H1 (cell line): Measurements from ENCODE around the gene TTC36. TPM values are rescaled to one million over a fixed set of nuclear protein-coding genes. Genes with fewer than 3 reads are reported as not detected.

Experiments
- CTCF ChIA-PET: fragments of 300-600 bp; sonication (Branson Sonifier 250); formaldehyde crosslinking; loops from one replicate; lab custom pipeline; 2021; ENCODE audit not compliant: partially characterized antibody; lab: Charles Lee
- POLR2A ChIA-PET: fragments of 300-600 bp; sonication (Branson Sonifier 250); formaldehyde crosslinking; loops from one replicate; lab custom pipeline; 2021; ENCODE audit warnings: inconsistent platforms; ENCODE audit not compliant: partially characterized antibody; lab: Charles Lee
- DNase-seq, 2 experiments: peaks; one replicate each; pipeline versions ENCODE4 v3.0.0 to v3.0.0-alpha.2; 2010 to 2022; ENCODE audit warnings: low spot score in 2 of 2, low read depth in 1 of 2, mixed read lengths in 1 of 2
- FAIRE-seq: peaks from 2 replicates; lab custom pipeline; 2011; peaks lifted over from hg19 to GRCh38; lab: Jason Lieb, UNC
- H2AFZ ChIP-seq: 2 replicates; pipeline ENCODE4 v1.8.1; 2012; ENCODE audit warnings: low read length, inconsistent platforms
- H2AK5ac ChIP-seq: 2 replicates; pipeline ENCODE4 v1.6.1; 2013; ENCODE audit warnings: low read depth, low read length
- H2BK120ac ChIP-seq: replicated peaks from 2 replicates; pipeline ENCODE3; 2013; ENCODE audit warnings: low read depth, low read length, inconsistent platforms
- H2BK12ac ChIP-seq: 2 replicates; pipeline ENCODE4 v1.6.1; 2013; ENCODE audit warnings: low read depth, low read length
- H2BK15ac ChIP-seq: 2 replicates; pipeline ENCODE4 v1.6.1; 2013; ENCODE audit warnings: low read length
- H2BK20ac ChIP-seq: 2 replicates; pipeline ENCODE4 v1.6.1; 2013; ENCODE audit warnings: low read length
- H2BK5ac ChIP-seq: 2 replicates; pipeline ENCODE4 v1.6.1; 2013; ENCODE audit warnings: low read depth, low read length
- H3K14ac ChIP-seq: 2 replicates; pipeline ENCODE4 v1.6.1; 2013; ENCODE audit warnings: inconsistent platforms; ENCODE audit not compliant: insufficient read length
- H3K18ac ChIP-seq: 2 replicates; pipeline ENCODE4 v1.6.1; 2013; ENCODE audit warnings: low read length; ENCODE audit errors: extremely low read depth
- H3K23ac ChIP-seq: 2 replicates; pipeline ENCODE4 v1.6.1; 2013; ENCODE audit warnings: inconsistent platforms; ENCODE audit not compliant: insufficient read length
- H3K23me2 ChIP-seq: 2 replicates; pipeline ENCODE4 v1.6.1; 2013; ENCODE audit warnings: low read depth, low read length
- H3K27ac ChIP-seq: 2 replicates; pipeline ENCODE4 v1.6.1; 2011; ENCODE audit warnings: low read depth, low read length, inconsistent platforms
- H3K27me3 ChIP-seq, 4 experiments: replicated peaks in 1 of 4; 1 replicate in 1 of 4; 2 replicates in 3 of 4; pipeline versions ENCODE4 v1.6.1 to v1.8.1; 2011 to 2013; ENCODE audit warnings: low read length in 3 of 4, mild to moderate bottlenecking in 3 of 4, inconsistent platforms in 2 of 4, mixed read lengths in 2 of 4, moderate library complexity in 1 of 4; ENCODE audit not compliant: control insufficient read depth in 3 of 4, insufficient read depth in 3 of 4; ENCODE audit errors: extremely low read depth in 1 of 4
- H3K36me3 ChIP-seq, 4 experiments: 2 replicates each; pipeline versions ENCODE4 v1.6.1 to v1.8.1; 2011 to 2013; ENCODE audit warnings: mild to moderate bottlenecking in 4 of 4, low read length in 3 of 4, moderate library complexity in 2 of 4, control low read depth in 1 of 4, inconsistent platforms in 1 of 4; ENCODE audit not compliant: insufficient read depth in 4 of 4, control insufficient read depth in 2 of 4
- H3K4ac ChIP-seq: replicated peaks from 2 replicates; pipeline ENCODE3; 2013; ENCODE audit warnings: low read length, low read depth, mixed read lengths, inconsistent platforms; ENCODE audit not compliant: insufficient read length
- H3K4me1 ChIP-seq, 4 experiments: replicated peaks in 1 of 4; 1 replicate in 1 of 4; 2 replicates in 3 of 4; pipeline versions ENCODE4 v1.6.1 to v1.8.1; 2011 to 2013; ENCODE audit warnings: low read length in 3 of 4, inconsistent platforms in 2 of 4, mixed read lengths in 1 of 4; ENCODE audit not compliant: insufficient read depth in 4 of 4, control insufficient read depth in 3 of 4
- H3K4me2 ChIP-seq, 2 experiments: 2 replicates each; pipeline versions ENCODE4 v1.6.1 to v1.8.1; 2011 to 2013; ENCODE audit warnings: low read depth in 2 of 2, low read length in 2 of 2, control low read depth in 1 of 2, inconsistent platforms in 1 of 2, mild to moderate bottlenecking in 1 of 2; ENCODE audit not compliant: insufficient read depth in 1 of 2
- H3K4me3 ChIP-seq, 4 experiments: fragments of 200-600, 300-600 bp in 1 of 4; sonication (generic), shearing (Covaris generic), sonication (Bioruptor Twin) in 1 of 4; 2 replicates each; pipeline versions ENCODE4 v1.5.1 to v1.8.1; 2011 to 2016; ENCODE audit warnings: low read length in 4 of 4, low read depth in 3 of 4, control low read depth in 2 of 4, inconsistent platforms in 2 of 4, mild to moderate bottlenecking in 2 of 4, mixed read lengths in 1 of 4, moderate library complexity in 1 of 4; ENCODE audit not compliant: insufficient read depth in 2 of 4; ENCODE audit errors: extremely low read depth in 1 of 4
- H3K56ac ChIP-seq: replicated peaks from 2 replicates; pipeline ENCODE3; 2013; ENCODE audit warnings: low read depth, mild to moderate bottlenecking, mixed read lengths, low read length, inconsistent platforms; ENCODE audit not compliant: insufficient read length
- H3K79me1 ChIP-seq: 2 replicates; pipeline ENCODE4 v1.6.1; 2013; ENCODE audit warnings: low read depth, low read length, control low read depth
- H3K79me2 ChIP-seq, 2 experiments: 2 replicates each; pipeline versions ENCODE4 v1.6.1 to v1.8.1; 2012 to 2013; ENCODE audit warnings: low read length in 2 of 2, mild to moderate bottlenecking in 2 of 2, inconsistent platforms in 1 of 2; ENCODE audit not compliant: insufficient read depth in 2 of 2, control insufficient read depth in 1 of 2
- H3K9ac ChIP-seq, 4 experiments: replicated peaks in 1 of 4; 1 replicate in 1 of 4; 2 replicates in 3 of 4; pipeline versions ENCODE4 v1.6.1 to v1.8.1; 2011 to 2013; ENCODE audit warnings: low read depth in 3 of 4, low read length in 3 of 4, control low read depth in 2 of 4, mild to moderate bottlenecking in 2 of 4, moderate library complexity in 2 of 4, inconsistent platforms in 1 of 4; ENCODE audit errors: extremely low read depth in 1 of 4
- H3K9me3 ChIP-seq, 2 experiments: 2 replicates each; pipeline versions ENCODE4 v1.6.1 to v1.8.1; 2012 to 2013; ENCODE audit warnings: mild to moderate bottlenecking in 2 of 2, moderate library complexity in 2 of 2, control low read depth in 1 of 2, inconsistent platforms in 1 of 2, low read depth in 1 of 2, low read length in 1 of 2, mixed read lengths in 1 of 2; ENCODE audit not compliant: insufficient read depth in 2 of 2
- H4K20me1 ChIP-seq, 2 experiments: replicated peaks in 1 of 2; 2 replicates each; pipeline versions ENCODE3 to v1.8.1; 2011 to 2013; ENCODE audit warnings: inconsistent platforms in 2 of 2, low read length in 2 of 2, mild to moderate bottlenecking in 1 of 2; ENCODE audit not compliant: insufficient read depth in 2 of 2, control insufficient read depth in 1 of 2
- H4K5ac ChIP-seq: 2 replicates; pipeline ENCODE4 v1.6.1; 2013; ENCODE audit warnings: low read length, low read depth, mixed read lengths, inconsistent platforms; ENCODE audit not compliant: insufficient read length
- H4K8ac ChIP-seq: 2 replicates; pipeline ENCODE4 v1.8.0; 2013; ENCODE audit warnings: mild to moderate bottlenecking, moderate library complexity, low read length, inconsistent platforms; ENCODE audit not compliant: insufficient read depth; ENCODE audit errors: extremely low read depth
- H4K91ac ChIP-seq: replicated peaks from 2 replicates; pipeline ENCODE3; 2013; ENCODE audit warnings: low read length, mixed read lengths, inconsistent platforms; ENCODE audit not compliant: insufficient read length
- BCL11A ChIP-seq, 2 experiments: IDR thresholded peaks; one replicate each; pipeline ENCODE4 v1.6.1; 2011; ENCODE audit warnings: low read depth in 2 of 2, low read length in 2 of 2, mild to moderate bottlenecking in 2 of 2
- POLR2AphosphoS5 ChIP-seq: IDR thresholded peaks from 2 replicates; pipeline ENCODE4 v1.6.1; 2011; ENCODE audit warnings: low read depth, low read length
- RAD21 ChIP-seq, 2 experiments: IDR thresholded peaks in 1 of 2; conservative IDR thresholded peaks in 1 of 2; 2 replicates each; pipeline ENCODE4 v1.6.1; 2011; ENCODE audit warnings: low read depth in 2 of 2, low read length in 2 of 2, improper control_type of control experiment in 1 of 2, inconsistent platforms in 1 of 2, mild to moderate bottlenecking in 1 of 2, moderate library complexity in 1 of 2
- RXRA ChIP-seq: IDR thresholded peaks from 2 replicates; pipeline ENCODE4 v1.6.1; 2011; ENCODE audit warnings: low read depth, mild to moderate bottlenecking, low read length, moderate library complexity; ENCODE audit not compliant: insufficient read depth
- TBP ChIP-seq: IDR thresholded peaks from 2 replicates; pipeline ENCODE4 v1.6.1; 2011; ENCODE audit warnings: low read depth, low read length, improper control_type of control experiment
- ZNF274 ChIP-seq: IDR thresholded peaks from 2 replicates; pipeline ENCODE4 v1.7.0; 2012; ENCODE audit warnings: low read length, borderline replicate concordance; ENCODE audit errors: extremely low read depth
- WGBS, 2 experiments: shearing (Covaris generic) in 1 of 2; methylation state at CpG; one replicate each; pipeline versions ENCODE4 v1.1.6 to v1.1.7; 2013 to 2015; ENCODE audit warnings: low lambda C conversion rate in 2 of 2, mixed read lengths in 2 of 2, inconsistent platforms in 1 of 2, low coverage in 1 of 2, missing lambda C conversion rate in 1 of 2; ENCODE audit not compliant: insufficient replicate concordance in 2 of 2, insufficient coverage in 1 of 2, insufficient read length in 1 of 2; ENCODE audit errors: extremely low coverage in 1 of 2, missing lambda C conversion rate in 1 of 2; 5-methylcytosine and 5-hydroxymethylcytosine counted together
- polyA plus RNA-seq, 7 experiments: library from polyadenylated mRNA; depleted of rRNA in 3 of 7; stranded (reverse) in 5 of 7; unstranded in 2 of 7; fragments of >200 nt in 5 of 7; fragments of 200-250 nt in 2 of 7; gene quantifications; 1 replicate in 5 of 7; 2 replicates in 1 of 7; 4 replicates in 1 of 7; pipeline versions ENCODE4 v1.2.1 to v1.2.3, GENCODE V29; 2011 to 2013; ENCODE audit warnings: missing spikeins in 2 of 7, mixed read lengths in 2 of 7
- total RNA-seq: library from RNA; stranded (reverse); fragmentation: NEBNext Ultra II Directional; extraction: Animal tissue kit (Norgen Biotek cat#: 25700); gene quantifications from 2 replicates; pipeline ENCODE4 v1.2.1, GENCODE V29; 2021
- TF ChIP-seq, protein P1 (sequence below): IDR thresholded peaks from 2 replicates; pipeline ENCODE4 v1.6.1; 2012; ENCODE audit warnings: low read length, inconsistent platforms

The TTC36 gene
- total and polyA plus RNA-seq, 2 of the 8 experiments (the other 6 are each of a cell fraction or from before 2014, with no cell fraction given) = not detected

DNA sequence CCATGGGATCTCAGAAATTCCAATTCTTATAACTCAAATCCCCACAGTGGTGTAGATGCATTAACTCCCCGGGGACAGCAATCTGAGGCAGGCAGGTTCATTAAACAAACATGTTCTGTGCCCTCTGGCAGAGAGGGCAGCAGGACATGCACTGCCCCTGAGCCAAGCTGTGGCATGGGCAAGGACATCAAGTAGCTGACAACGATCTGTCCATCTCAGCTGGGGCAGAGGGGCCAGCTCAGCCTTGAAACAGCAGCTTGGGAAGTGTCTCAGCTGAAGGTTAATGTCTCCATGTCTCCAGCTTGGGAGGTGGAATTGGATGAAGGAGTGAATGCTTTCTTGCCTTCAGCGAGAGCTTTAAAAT is 17.4 kb downstream of the TTC36 start:
- Histone ChIP-seq H3K4me2 (no peak overlapping the region), H3K79me1 (no peaks in the 10 kb centered on the region), H3K4me3 (no peak overlapping the region), H3K36me3 (peaks cover 0 to 3% (median 0%) of the 10 kb centered on the region in 4 experiments; a peak in 1 of 8 replicates), H3K9ac (no peak overlapping the region), H4K91ac (no peak overlapping the region), H2BK20ac (no peak overlapping the region), H4K5ac (no peak overlapping the region), H2AFZ (no peak overlapping the region), H4K8ac (no peak overlapping the region), H2BK120ac (no peak overlapping the region), H2BK5ac (no peak overlapping the region), H3K27ac (no peak overlapping the region), H3K4me1 (no peaks in the 10 kb centered on the region), H4K20me1 (peaks cover 0 to 1% of the 10 kb centered on the region in 2 experiments), H2BK12ac (no peak overlapping the region), H3K27me3 (no peaks in the 10 kb centered on the region), H3K18ac (no peak overlapping the region), H3K23ac (no peak overlapping the region), H3K9me3 (no peaks in the 10 kb centered on the region), H3K79me2 (no peaks in the 10 kb centered on the region), H2AK5ac (no peak overlapping the region), H3K4ac (no peak overlapping the region), H3K23me2 (0 out of 2 replicates have a peak, but pooled peaks cover 2% of the 10 kb centered on the region), H3K14ac (no peak overlapping the region), H3K56ac (no peak overlapping the region), H2BK15ac (no peak overlapping the region)
- 88% methylated on average over 3 of the region's 3 CpGs; no CpG with 5 or more reads in 1 of the 2 experiments for WGBS, 2 experiments
- ChIA-PET POLR2A (interaction anchor here (0.8 to 1.8 kb wide), 4 partner anchors 10 to 47 kb away, joined by 3 to 4 read pairs (median 3); no protein-coding TSS in a partner anchor), CTCF (interaction anchor here (1.9 kb wide), 1 partner anchor 16 kb away, joined by 4 read pairs; no protein-coding TSS in a partner anchor)
- TF ChIP-seq ZNF274 (no peak), RXRA (no peak), RAD21 (IDR thresholded peaks at IDR 0.05 in 1 of 2, conservative IDR thresholded peaks at IDR 0.05 in 1 of 2; ENCODE audit: low read depth in 2 of 2, low read length in 2 of 2) (no peak), BCL11A (IDR thresholded peaks at IDR 0.05; ENCODE audit: low read depth in 2 of 2, low read length in 2 of 2) (no peak), POLR2AphosphoS5 (no peak), TBP (no peak)
- TF ChIP-seq, protein P1, sequence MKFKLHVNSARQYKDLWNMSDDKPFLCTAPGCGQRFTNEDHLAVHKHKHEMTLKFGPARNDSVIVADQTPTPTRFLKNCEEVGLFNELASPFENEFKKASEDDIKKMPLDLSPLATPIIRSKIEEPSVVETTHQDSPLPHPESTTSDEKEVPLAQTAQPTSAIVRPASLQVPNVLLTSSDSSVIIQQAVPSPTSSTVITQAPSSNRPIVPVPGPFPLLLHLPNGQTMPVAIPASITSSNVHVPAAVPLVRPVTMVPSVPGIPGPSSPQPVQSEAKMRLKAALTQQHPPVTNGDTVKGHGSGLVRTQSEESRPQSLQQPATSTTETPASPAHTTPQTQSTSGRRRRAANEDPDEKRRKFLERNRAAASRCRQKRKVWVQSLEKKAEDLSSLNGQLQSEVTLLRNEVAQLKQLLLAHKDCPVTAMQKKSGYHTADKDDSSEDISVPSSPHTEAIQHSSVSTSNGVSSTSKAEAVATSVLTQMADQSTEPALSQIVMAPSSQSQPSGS = no peak
- FAIRE-seq (no peak), DNase-seq (no peak)
